ENCODE data around the gene ESPL1.

DNA sequence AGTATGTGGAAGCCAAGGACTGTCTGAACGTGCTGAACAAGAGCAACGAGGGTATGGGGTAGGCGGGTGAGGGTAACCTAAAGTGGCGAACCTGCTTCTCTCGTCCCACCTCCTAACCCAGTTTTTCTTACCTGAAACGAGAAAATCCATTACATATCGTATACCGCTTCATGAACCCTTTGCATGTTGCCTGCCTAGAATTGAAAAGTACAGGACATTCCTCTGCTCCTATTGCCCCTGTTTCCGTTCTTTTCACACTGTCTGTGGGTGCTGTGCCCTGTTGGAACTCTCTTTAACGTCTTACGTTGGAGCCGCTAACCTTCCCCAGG is 27.8 kb downstream of the ESPL1 start:
- TF ChIP-seq, protein P1, sequence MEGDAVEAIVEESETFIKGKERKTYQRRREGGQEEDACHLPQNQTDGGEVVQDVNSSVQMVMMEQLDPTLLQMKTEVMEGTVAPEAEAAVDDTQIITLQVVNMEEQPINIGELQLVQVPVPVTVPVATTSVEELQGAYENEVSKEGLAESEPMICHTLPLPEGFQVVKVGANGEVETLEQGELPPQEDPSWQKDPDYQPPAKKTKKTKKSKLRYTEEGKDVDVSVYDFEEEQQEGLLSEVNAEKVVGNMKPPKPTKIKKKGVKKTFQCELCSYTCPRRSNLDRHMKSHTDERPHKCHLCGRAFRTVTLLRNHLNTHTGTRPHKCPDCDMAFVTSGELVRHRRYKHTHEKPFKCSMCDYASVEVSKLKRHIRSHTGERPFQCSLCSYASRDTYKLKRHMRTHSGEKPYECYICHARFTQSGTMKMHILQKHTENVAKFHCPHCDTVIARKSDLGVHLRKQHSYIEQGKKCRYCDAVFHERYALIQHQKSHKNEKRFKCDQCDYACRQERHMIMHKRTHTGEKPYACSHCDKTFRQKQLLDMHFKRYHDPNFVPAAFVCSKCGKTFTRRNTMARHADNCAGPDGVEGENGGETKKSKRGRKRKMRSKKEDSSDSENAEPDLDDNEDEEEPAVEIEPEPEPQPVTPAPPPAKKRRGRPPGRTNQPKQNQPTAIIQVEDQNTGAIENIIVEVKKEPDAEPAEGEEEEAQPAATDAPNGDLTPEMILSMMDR (conservative IDR thresholded peaks at IDR 0.05 in 1 of 2, IDR thresholded peaks at IDR 0.05 in 1 of 2; ENCODE audit: low read depth in 1 of 2, low read length in 2 of 2), result no peak
- TF ChIP-seq EZH2 (IDR thresholded peaks at IDR 0.05; ENCODE audit: low read length, missing control alignments), result no peak

Data from fibroblast of lung (primary cell).